Trophoblast cell (in vitro differentiated cells and primary cell): ENCODE measurements around the gene PRRX2.

Source experiments
- DNase-seq, 2 donors: peaks; one replicate each; pipeline ENCODE4 v3.0.0-alpha.2; 2016
- H2AFZ ChIP-seq: 2 replicates; pipeline ENCODE4 v1.6.1; 2013; ENCODE audit warnings: low read length, moderate library complexity, mild to moderate bottlenecking; ENCODE audit not compliant: insufficient read depth, poor library complexity
- H2AK5ac ChIP-seq: 2 replicates; pipeline ENCODE4 v1.6.1; 2013; ENCODE audit warnings: mild to moderate bottlenecking, low read length
- H2BK120ac ChIP-seq: 2 replicates; pipeline ENCODE4 v1.6.1; 2013; ENCODE audit warnings: low read length, mild to moderate bottlenecking, moderate library complexity; ENCODE audit not compliant: insufficient read depth, poor library complexity
- H2BK12ac ChIP-seq: 2 replicates; pipeline ENCODE4 v1.6.1; 2013; ENCODE audit warnings: mild to moderate bottlenecking, low read length, moderate library complexity
- H2BK5ac ChIP-seq: 2 replicates; pipeline ENCODE4 v1.6.1; 2013; ENCODE audit warnings: low read length, low read depth, moderate library complexity, mild to moderate bottlenecking; ENCODE audit not compliant: poor library complexity
- H3K14ac ChIP-seq: 2 replicates; pipeline ENCODE4 v1.6.1; 2013; ENCODE audit warnings: mild to moderate bottlenecking, low read length
- H3K18ac ChIP-seq: 2 replicates; pipeline ENCODE4 v1.6.1; 2013; ENCODE audit warnings: mild to moderate bottlenecking, low read length
- H3K23ac ChIP-seq: 2 replicates; pipeline ENCODE4 v1.6.1; 2013; ENCODE audit warnings: low read length
- H3K27ac ChIP-seq: 2 replicates; pipeline ENCODE4 v1.5.1; 2013; ENCODE audit warnings: low read depth, mild to moderate bottlenecking, inconsistent platforms, low read length, moderate library complexity
- H3K27me3 ChIP-seq: 2 replicates; pipeline ENCODE4 v1.6.1; 2013; ENCODE audit warnings: inconsistent platforms, mild to moderate bottlenecking, low read length, moderate library complexity; ENCODE audit not compliant: insufficient read depth
- H3K36me3 ChIP-seq, 2 experiments: 1 replicate in 1 of 2; 2 replicates in 1 of 2; pipeline ENCODE4 v1.6.1; 2013; ENCODE audit warnings: low read length in 2 of 2, mild to moderate bottlenecking in 2 of 2, moderate library complexity in 1 of 2; ENCODE audit not compliant: insufficient read depth in 2 of 2, control insufficient read depth in 1 of 2
- H3K4ac ChIP-seq: 2 replicates; pipeline ENCODE4 v1.6.1; 2013; ENCODE audit warnings: low read depth, mild to moderate bottlenecking, low read length, moderate library complexity
- H3K4me1 ChIP-seq, 2 experiments: 1 replicate in 1 of 2; 2 replicates in 1 of 2; pipeline ENCODE4 v1.6.1; 2013; ENCODE audit warnings: low read length in 2 of 2, mild to moderate bottlenecking in 2 of 2, moderate library complexity in 1 of 2; ENCODE audit not compliant: insufficient read depth in 2 of 2, control insufficient read depth in 1 of 2
- H3K4me2 ChIP-seq: 2 replicates; pipeline ENCODE4 v1.6.1; 2013; ENCODE audit warnings: inconsistent platforms, mild to moderate bottlenecking, low read length, moderate library complexity
- H3K4me3 ChIP-seq: 2 replicates; pipeline ENCODE4 v1.5.1; 2013; ENCODE audit warnings: mild to moderate bottlenecking, low read depth, low read length, inconsistent platforms
- H3K79me1 ChIP-seq: one replicate; pipeline ENCODE4 v1.6.1; 2013; ENCODE audit warnings: low read length
- H3K79me2 ChIP-seq: 2 replicates; pipeline ENCODE4 v1.6.1; 2013; ENCODE audit warnings: low read length, mild to moderate bottlenecking; ENCODE audit not compliant: control insufficient read depth, insufficient read depth, poor library complexity
- H3K9ac ChIP-seq: 2 replicates; pipeline ENCODE4 v1.6.1; 2013; ENCODE audit warnings: mild to moderate bottlenecking, low read length
- H3K9me3 ChIP-seq: 2 replicates; pipeline ENCODE4 v1.6.1; 2013; ENCODE audit warnings: low read depth, mild to moderate bottlenecking, control low read depth, inconsistent platforms, low read length; ENCODE audit not compliant: insufficient read depth
- H4K12ac ChIP-seq: 2 replicates; pipeline ENCODE4 v1.6.1; 2013; ENCODE audit warnings: low read depth, mild to moderate bottlenecking, low read length, moderate library complexity
- H4K8ac ChIP-seq: 2 replicates; pipeline ENCODE4 v1.6.1; 2013; ENCODE audit warnings: low read depth, mild to moderate bottlenecking, low read length, moderate library complexity
- H4K91ac ChIP-seq: one replicate; pipeline ENCODE4 v1.6.1; 2013; ENCODE audit warnings: low read depth, mild to moderate bottlenecking, low read length, moderate library complexity
- WGBS: extraction: QIAGEN DNeasy Blood & Tissue Kit; methylation state at CpG from one replicate; pipeline ENCODE4 v1.1.7; 2013; ENCODE audit warnings: missing lambda C conversion rate; ENCODE audit not compliant: insufficient read length, insufficient coverage; ENCODE audit errors: extremely low coverage; 5-methylcytosine and 5-hydroxymethylcytosine counted together

Gene PRRX2

GRCh38 chr9:129739432-129739831 is 74.0 kb downstream of the PRRX2 start:
- Histone ChIP-seq H4K91ac (peak overlapping the region; percentile 10), H2BK5ac (no peak overlapping the region), H3K4me3 (no peak overlapping the region), H3K27me3 (no peaks in the 10 kb centered on the region), H3K9ac (no peak overlapping the region), H3K79me2 (no peaks in the 10 kb centered on the region), H3K14ac (peak overlapping the region; percentile 9), H3K79me1 (peaks cover 19% of the 10 kb centered on the region), H2AFZ (no peak overlapping the region), H3K4me2 (no peak overlapping the region), H3K9me3 (no peaks in the 10 kb centered on the region), H3K4me1 (peaks cover 22 to 30% of the 10 kb centered on the region in 2 experiments), H3K27ac (no peak overlapping the region), H4K12ac (no peak overlapping the region), H2BK12ac (peak overlapping the region; percentile 51), H3K4ac (no peak overlapping the region), H3K23ac (no peak overlapping the region), H4K8ac (no peak overlapping the region), H3K36me3 (peaks cover 0 to 9% of the 10 kb centered on the region in 2 experiments), H2AK5ac (peak overlapping the region; percentile 40), H3K18ac (no peak overlapping the region), H2BK120ac (peak overlapping the region; percentile 10)
- DNase-seq = no peak
- WGBS = no CpG with 5 or more reads among the region's 16 CpGs

- WGBS = no CpG with 5 or more reads among the region's 7 CpGs
- Histone ChIP-seq H3K79me2 (no peaks in the 10 kb centered on the region), H3K4ac (no peak overlapping the region), H2BK5ac (no peak overlapping the region), H3K9ac (no peak overlapping the region), H2AFZ (no peak overlapping the region), H3K27ac (no peak overlapping the region), H3K27me3 (no peaks in the 10 kb centered on the region), H2AK5ac (no peak overlapping the region), H4K12ac (no peak overlapping the region), H3K4me1 (peaks cover 22 to 32% of the 10 kb centered on the region in 2 experiments), H3K79me1 (peaks cover 19% of the 10 kb centered on the region), H4K8ac (no peak overlapping the region), H3K36me3 (peaks cover 1 to 9% of the 10 kb centered on the region in 2 experiments), H4K91ac (peak overlapping the region; percentile 45), H3K14ac (no peak overlapping the region), H3K4me3 (no peak overlapping the region), H3K9me3 (no peaks in the 10 kb centered on the region), H3K4me2 (no peak overlapping the region), H3K23ac (no peak overlapping the region), H2BK12ac (peak overlapping the region; percentile 34), H2BK120ac (no peak overlapping the region), H3K18ac (peak overlapping the region; percentile 10)
- DNase-seq = no peak
These were observed 74.7 kb downstream of the PRRX2 start for GRCh38 chr9:129740174-129740573.

- no peak overlapping the region for H2BK5ac ChIP-seq
- no peak overlapping the region for H3K23ac ChIP-seq
- peak overlapping the region; percentile 19 for H4K8ac ChIP-seq
- peaks cover 2 to 9% of the 10 kb centered on the region in 2 experiments for H3K36me3 ChIP-seq
- no peak overlapping the region for H4K12ac ChIP-seq
- no peak overlapping the region for H3K27ac ChIP-seq
- H4K91ac ChIP-seq = no peak overlapping the region
- H3K4ac ChIP-seq = no peak overlapping the region
- no peaks in the 10 kb centered on the region for H3K27me3 ChIP-seq
- peak; percentile 86 to 87 for DNase-seq
- peaks cover 22 to 32% of the 10 kb centered on the region in 2 experiments for H3K4me1 ChIP-seq
- H3K4me2 ChIP-seq = no peak overlapping the region
- H2BK12ac ChIP-seq = peak overlapping the region; percentile 21
- H3K4me3 ChIP-seq = no peak overlapping the region
- H2BK120ac ChIP-seq = no peak overlapping the region
- H3K14ac ChIP-seq = peak overlapping the region; percentile 27
- H3K79me2 ChIP-seq = no peaks in the 10 kb centered on the region
- H3K18ac ChIP-seq = no peak overlapping the region
- H2AFZ ChIP-seq = no peak overlapping the region
- H2AK5ac ChIP-seq = no peak overlapping the region
- H3K9me3 ChIP-seq = no peaks in the 10 kb centered on the region
- H3K79me1 ChIP-seq = peaks cover 19% of the 10 kb centered on the region
- no CpG with 5 or more reads among the region's 13 CpGs for WGBS
- H3K9ac ChIP-seq = no peak overlapping the region
These were observed 75.4 kb downstream of the PRRX2 start for GRCh38 chr9:129740666-129741464.

GRCh38 chr9:129745200-129745599 is 79.8 kb downstream of the PRRX2 start:
- Histone ChIP-seq H3K79me1 (peaks cover 24% of the 10 kb centered on the region), H3K27me3 (no peaks in the 10 kb centered on the region), H3K79me2 (no peaks in the 10 kb centered on the region), H2BK12ac (peak overlapping the region; percentile 53), H3K4ac (no peak overlapping the region), H3K27ac (no peak overlapping the region), H3K9me3 (no peaks in the 10 kb centered on the region), H2BK5ac (no peak overlapping the region), H3K4me3 (no peak overlapping the region), H3K36me3 (peaks cover 2% of the 10 kb centered on the region in 2 experiments), H2AK5ac (peak overlapping the region; percentile 51), H2AFZ (no peak overlapping the region), H4K12ac (no peak overlapping the region), H4K91ac (peak overlapping the region; percentile 76), H2BK120ac (no peak overlapping the region), H4K8ac (no peak overlapping the region), H3K18ac (peak overlapping the region; percentile 40), H3K14ac (no peak overlapping the region), H3K9ac (no peak overlapping the region), H3K4me1 (peaks cover 27 to 32% of the 10 kb centered on the region in 2 experiments), H3K23ac (no peak overlapping the region), H3K4me2 (no peak overlapping the region)
- no CpG with 5 or more reads among the region's 7 CpGs for WGBS
- DNase-seq = no peak
